Neural cell (in vitro differentiated cells): ENCODE measurements around the gene GPR180. TPM values are rescaled to one million over a fixed set of nuclear protein-coding genes. Genes with fewer than 3 reads are reported as not detected.

ENCODE experiments used
- H2AFZ ChIP-seq: fragments of 200-600, 300-800 bp; sonication (generic), shearing (Covaris generic); 2 replicates; pipeline ENCODE4 v1.6.0; 2014; ENCODE audit warnings: low read depth, mild to moderate bottlenecking, antibody characterized with exemption, low read length, moderate library complexity
- H3F3A ChIP-seq: fragments of 200-600 bp; shearing (Covaris generic); 2 replicates; pipeline ENCODE4 v1.6.1; 2016; ENCODE audit warnings: mild to moderate bottlenecking, moderate library complexity, mixed read lengths, antibody characterized with exemption, low read length; ENCODE audit not compliant: insufficient read depth, poor library complexity, severe bottlenecking
- H3K27ac ChIP-seq: fragments of 200-600, 300-800 bp; sonication (generic), shearing (Covaris generic); 2 replicates; pipeline ENCODE4 v1.5.1; 2014; ENCODE audit warnings: mild to moderate bottlenecking, low read length, moderate library complexity
- H3K27me3 ChIP-seq: fragments of 300-800, 200-600 bp; sonication (generic), shearing (Covaris generic); 2 replicates; pipeline ENCODE4 v1.6.0; 2014; ENCODE audit warnings: mild to moderate bottlenecking, low read depth, low read length, moderate library complexity; ENCODE audit not compliant: insufficient read depth
- H3K36me3 ChIP-seq: fragments of 300-800, 200-600 bp; sonication (generic), shearing (Covaris generic); 2 replicates; pipeline ENCODE4 v1.5.1; 2014; ENCODE audit warnings: mild to moderate bottlenecking, antibody characterized with exemption, low read length, moderate library complexity; ENCODE audit not compliant: insufficient read depth
- H3K4me2 ChIP-seq: fragments of 300-800, 200-600 bp; sonication (generic), shearing (Covaris generic); 2 replicates; pipeline ENCODE4 v1.6.0; 2014; ENCODE audit warnings: mild to moderate bottlenecking, low read length
- H3K4me3 ChIP-seq: fragments of 300-800, 200-600 bp; sonication (generic), shearing (Covaris generic); 2 replicates; pipeline ENCODE4 v1.5.1; 2014; ENCODE audit warnings: mild to moderate bottlenecking, low read length, moderate library complexity
- H3K79me2 ChIP-seq: fragments of 200-600 bp; shearing (Covaris generic); replicated peaks from 2 replicates; pipeline ENCODE4 v1.6.0; 2014; ENCODE audit warnings: mild to moderate bottlenecking, low read length, moderate library complexity; ENCODE audit not compliant: insufficient read depth
- H3K9ac ChIP-seq: fragments of 300-800, 200-600 bp; sonication (generic), shearing (Covaris generic); 2 replicates; pipeline ENCODE4 v1.6.1; 2016; ENCODE audit warnings: mild to moderate bottlenecking, low read length, mixed read lengths
- H3K9me2 ChIP-seq: fragments of 200-600 bp; shearing (Covaris generic); 2 replicates; pipeline ENCODE4 v1.6.1; 2016; ENCODE audit warnings: mild to moderate bottlenecking, low read length, mixed read lengths; ENCODE audit not compliant: insufficient read depth
- H3K9me3 ChIP-seq: fragments of 200-600, 300-800 bp; sonication (generic), shearing (Covaris generic); 2 replicates; pipeline ENCODE4 v1.6.1; 2016; ENCODE audit warnings: mild to moderate bottlenecking, mixed run types, low read length, moderate library complexity, mixed read lengths
- H4K20me1 ChIP-seq: fragments of 200-600 bp; shearing (Covaris generic); 2 replicates; pipeline ENCODE4 v1.6.1; 2016; ENCODE audit warnings: mild to moderate bottlenecking, mixed run types; ENCODE audit not compliant: insufficient read depth
- CTCF ChIP-seq: fragments of 450-650 bp; IDR thresholded peaks from 2 replicates; pipeline ENCODE4 v1.5.1; 2014; ENCODE audit warnings: antibody characterized with exemption, mild to moderate bottlenecking, moderate library complexity; ENCODE audit not compliant: poor library complexity, severe bottlenecking
- EP300 ChIP-seq: fragments of 450-650 bp; conservative IDR thresholded peaks from 2 replicates; pipeline ENCODE4 v1.6.1; 2014; ENCODE audit warnings: antibody characterized with exemption, mild to moderate bottlenecking, moderate library complexity; ENCODE audit not compliant: poor library complexity, severe bottlenecking
- EZH2 ChIP-seq: fragments of 200-600, 300-800 bp; shearing (Covaris generic), sonication (generic); IDR thresholded peaks from 2 replicates; pipeline ENCODE4 v1.6.1; 2014; ENCODE audit warnings: antibody characterized with exemption, low read length, borderline replicate concordance, mild to moderate bottlenecking; ENCODE audit not compliant: insufficient read depth, poor library complexity, severe bottlenecking
- MXI1 ChIP-seq: fragments of 450-650 bp; conservative IDR thresholded peaks from 2 replicates; pipeline ENCODE4 v1.6.1; 2014; ENCODE audit warnings: antibody characterized with exemption, mild to moderate bottlenecking; ENCODE audit not compliant: poor library complexity, severe bottlenecking
- POLR2AphosphoS5 ChIP-seq: IDR thresholded peaks from 2 replicates; pipeline ENCODE4 v1.6.1; 2012
- RAD21 ChIP-seq: fragments of 450-650 bp; conservative IDR thresholded peaks from 2 replicates; pipeline ENCODE4 v1.6.1; 2014; ENCODE audit warnings: antibody characterized with exemption, mild to moderate bottlenecking, moderate library complexity
- SMC3 ChIP-seq: fragments of 450-650 bp; conservative IDR thresholded peaks from 2 replicates; pipeline ENCODE4 v1.6.1; 2014; ENCODE audit warnings: antibody characterized with exemption, mild to moderate bottlenecking, moderate library complexity; ENCODE audit not compliant: poor library complexity
- TAF1 ChIP-seq: IDR thresholded peaks from 2 replicates; pipeline ENCODE4 v1.6.1; 2012; ENCODE audit warnings: low read depth
- polyA plus RNA-seq: library from polyadenylated mRNA; depleted of rRNA; stranded (reverse); fragments of >200 nt; gene quantifications from 2 replicates; pipeline ENCODE4 v1.2.3, GENCODE V29; 2014
- TF ChIP-seq, protein P1 (sequence below): IDR thresholded peaks from 2 replicates; pipeline ENCODE4 v1.6.1; 2012; ENCODE audit warnings: borderline replicate concordance

The GPR180 gene
- polyA plus RNA-seq, 1 donor from 2014 or later, result 5.7 TPM

GRCh38 chr13:94567581-94567980, 34.1 kb upstream of the GPR180 start:
- no peak overlapping the region for H3K4me3 ChIP-seq
- H3K4me2 ChIP-seq, result no peak overlapping the region
- no peaks in the 10 kb centered on the region for H3K9me3 ChIP-seq
- no peak overlapping the region for H2AFZ ChIP-seq
- H3K27me3 ChIP-seq, result no peaks in the 10 kb centered on the region
- peaks cover 4% of the 10 kb centered on the region for H3K36me3 ChIP-seq
- no peaks in the 10 kb centered on the region for H3F3A ChIP-seq
- TF ChIP-seq EP300 (no peak), RAD21 (no peak), CTCF (no peak), TAF1 (no peak), SMC3 (no peak), EZH2 (no peak), MXI1 (no peak), POLR2AphosphoS5 (no peak)
- TF ChIP-seq, protein P1, sequence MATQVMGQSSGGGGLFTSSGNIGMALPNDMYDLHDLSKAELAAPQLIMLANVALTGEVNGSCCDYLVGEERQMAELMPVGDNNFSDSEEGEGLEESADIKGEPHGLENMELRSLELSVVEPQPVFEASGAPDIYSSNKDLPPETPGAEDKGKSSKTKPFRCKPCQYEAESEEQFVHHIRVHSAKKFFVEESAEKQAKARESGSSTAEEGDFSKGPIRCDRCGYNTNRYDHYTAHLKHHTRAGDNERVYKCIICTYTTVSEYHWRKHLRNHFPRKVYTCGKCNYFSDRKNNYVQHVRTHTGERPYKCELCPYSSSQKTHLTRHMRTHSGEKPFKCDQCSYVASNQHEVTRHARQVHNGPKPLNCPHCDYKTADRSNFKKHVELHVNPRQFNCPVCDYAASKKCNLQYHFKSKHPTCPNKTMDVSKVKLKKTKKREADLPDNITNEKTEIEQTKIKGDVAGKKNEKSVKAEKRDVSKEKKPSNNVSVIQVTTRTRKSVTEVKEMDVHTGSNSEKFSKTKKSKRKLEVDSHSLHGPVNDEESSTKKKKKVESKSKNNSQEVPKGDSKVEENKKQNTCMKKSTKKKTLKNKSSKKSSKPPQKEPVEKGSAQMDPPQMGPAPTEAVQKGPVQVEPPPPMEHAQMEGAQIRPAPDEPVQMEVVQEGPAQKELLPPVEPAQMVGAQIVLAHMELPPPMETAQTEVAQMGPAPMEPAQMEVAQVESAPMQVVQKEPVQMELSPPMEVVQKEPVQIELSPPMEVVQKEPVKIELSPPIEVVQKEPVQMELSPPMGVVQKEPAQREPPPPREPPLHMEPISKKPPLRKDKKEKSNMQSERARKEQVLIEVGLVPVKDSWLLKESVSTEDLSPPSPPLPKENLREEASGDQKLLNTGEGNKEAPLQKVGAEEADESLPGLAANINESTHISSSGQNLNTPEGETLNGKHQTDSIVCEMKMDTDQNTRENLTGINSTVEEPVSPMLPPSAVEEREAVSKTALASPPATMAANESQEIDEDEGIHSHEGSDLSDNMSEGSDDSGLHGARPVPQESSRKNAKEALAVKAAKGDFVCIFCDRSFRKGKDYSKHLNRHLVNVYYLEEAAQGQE, result no peak
- no peaks in the 10 kb centered on the region for H3K79me2 ChIP-seq
- no peak overlapping the region for H3K9ac ChIP-seq
- no peaks in the 10 kb centered on the region for H4K20me1 ChIP-seq
- H3K9me2 ChIP-seq, result no peaks in the 10 kb centered on the region
- H3K27ac ChIP-seq, result no peak overlapping the region

DNA sequence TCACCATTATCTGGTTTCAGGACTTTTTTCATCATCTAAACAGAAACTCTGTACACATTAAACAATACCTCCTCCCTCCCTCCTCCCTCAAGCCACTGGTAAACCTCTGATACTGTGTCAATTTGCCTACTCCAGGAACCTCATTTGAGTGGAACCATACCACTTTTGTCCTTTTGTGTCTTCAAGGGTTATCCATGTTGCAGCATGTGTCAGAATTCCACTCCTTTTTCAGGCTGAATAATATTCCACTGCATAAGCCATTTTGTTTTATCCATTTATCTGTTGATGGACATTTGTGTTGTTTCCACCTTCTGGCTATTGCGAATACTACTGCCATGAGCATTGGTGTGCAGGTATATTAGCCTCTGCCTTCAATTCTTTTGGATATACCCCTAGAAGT, 33.2 kb upstream of the GPR180 start:
- Histone ChIP-seq H3K4me3 (no peak overlapping the region), H4K20me1 (no peaks in the 10 kb centered on the region), H3K36me3 (peaks cover 9% of the 10 kb centered on the region), H3K27me3 (no peaks in the 10 kb centered on the region), H3F3A (no peaks in the 10 kb centered on the region), H3K9me3 (no peaks in the 10 kb centered on the region), H2AFZ (no peak overlapping the region), H3K79me2 (no peaks in the 10 kb centered on the region), H3K4me2 (no peak overlapping the region), H3K27ac (no peak overlapping the region), H3K9ac (no peak overlapping the region), H3K9me2 (no peaks in the 10 kb centered on the region)
- TF ChIP-seq EP300, result no peak
- TF ChIP-seq RAD21, result no peak
- TF ChIP-seq TAF1, result no peak
- no peak for TF ChIP-seq EZH2
- no peak for TF ChIP-seq MXI1
- TF ChIP-seq CTCF, result no peak
